ENCODE measurements around the gene NBEAL2. TPM values are rescaled to one million over a fixed set of nuclear protein-coding genes. Genes with fewer than 3 reads are reported as not detected.
A peak's percentile ranks its signal among the peaks of the same experiment; 100 is the strongest.

The NBEAL2 gene
- total and polyA plus RNA-seq, 8 donors: 59.3 to 148 (median 84.3) TPM

GRCh38 chr3:47005212-47006144, 26.0 kb downstream of the NBEAL2 start:
- peak in 3 of 4 donors; percentile 36 to 68 (median 57) for DNase-seq

GRCh38 chr3:47006145-47006651, 26.7 kb downstream of the NBEAL2 start:
- intact Hi-C loops (cut with DNase I): no loop called here
- Histone ChIP-seq H3K36me3 (peaks cover 0 to 94% of the 10 kb centered on the region in 2 donors), H3K27me3 (no peaks in the 10 kb centered on the region), H3K27ac (no peak overlapping the region), H3K4me3 (no peak overlapping the region), H3K9me3 (no peaks in the 10 kb centered on the region), H3K4me1 (peaks cover 4 to 19% of the 10 kb centered on the region in 2 donors)
- ATAC-seq (no peak), DNase-seq (no peak)
- no peak for TF ChIP-seq CTCF (IDR thresholded peaks at IDR 0.05)

More at GRCh38 chr3:47005212-47006144, 26.0 kb downstream of the NBEAL2 start:
- ATAC-seq: no peak
- Histone ChIP-seq H3K27ac (no peak overlapping the region), H3K4me1 (peaks cover 4 to 19% of the 10 kb centered on the region in 2 donors), H3K9me3 (no peaks in the 10 kb centered on the region), H3K4me3 (no peak overlapping the region), H3K27me3 (no peaks in the 10 kb centered on the region), H3K36me3 (peaks cover 0 to 99% of the 10 kb centered on the region in 2 donors)
- TF ChIP-seq CTCF (IDR thresholded peaks at IDR 0.05): no peak
- intact Hi-C loops (cut with DNase I): no loop called here

- no peak for ATAC-seq
- H3K4me1 ChIP-seq: peaks cover 4 to 19% of the 10 kb centered on the region in 2 donors
- intact Hi-C loops (cut with DNase I): no loop called here
- no peak for TF ChIP-seq CTCF (IDR thresholded peaks at IDR 0.05)
- no peak overlapping the region for H3K27ac ChIP-seq
- peaks cover 0 to 86% of the 10 kb centered on the region in 2 donors for H3K36me3 ChIP-seq
- H3K4me3 ChIP-seq: no peak overlapping the region
- no peaks in the 10 kb centered on the region for H3K27me3 ChIP-seq
- DNase-seq: peak in 2 of 4 donors; percentile 31
- no peaks in the 10 kb centered on the region for H3K9me3 ChIP-seq
These were observed 27.5 kb downstream of the NBEAL2 start for GRCh38 chr3:47007001-47007400.

DNA sequence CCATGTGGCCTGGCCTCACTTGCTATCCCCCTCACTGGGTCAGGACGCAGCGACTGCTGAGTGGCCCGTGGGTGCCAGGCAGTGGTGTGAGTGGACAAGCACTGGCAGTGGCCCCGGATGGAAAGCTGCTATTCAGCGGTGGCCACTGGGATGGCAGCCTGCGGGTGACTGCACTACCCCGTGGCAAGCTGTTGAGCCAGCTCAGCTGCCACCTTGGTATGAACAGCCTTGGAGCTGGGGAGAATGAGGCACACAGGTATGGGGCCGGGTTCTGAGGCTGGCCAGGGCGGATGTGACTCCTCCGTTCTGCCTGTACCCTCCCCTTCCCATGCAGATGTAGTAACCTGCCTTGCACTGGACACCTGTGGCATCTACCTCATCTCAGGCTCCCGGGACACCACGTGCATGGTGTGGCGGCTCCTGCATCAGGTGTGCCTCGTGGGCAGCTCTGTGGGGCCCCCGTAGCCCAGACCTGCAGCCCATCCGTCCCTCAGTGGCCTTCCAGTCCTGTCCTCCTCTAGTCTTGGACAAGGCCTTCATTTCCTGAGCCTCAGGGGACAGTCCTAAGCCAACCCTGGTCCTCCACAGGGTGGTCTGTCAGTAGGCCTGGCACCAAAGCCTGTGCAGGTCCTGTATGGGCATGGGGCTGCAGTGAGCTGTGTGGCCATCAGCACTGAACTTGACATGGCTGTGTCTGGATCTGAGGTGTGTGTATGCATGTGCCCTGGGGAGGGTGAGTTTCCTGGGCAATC, 28.2 kb downstream of the NBEAL2 start:
- H3K4me3 ChIP-seq: no peak overlapping the region
- TF ChIP-seq CTCF (IDR thresholded peaks at IDR 0.05): no peak

More for the DNA sequence above, 28.2 kb downstream of the NBEAL2 start:
- Histone ChIP-seq H3K27ac (no peak overlapping the region), H3K4me1 (peaks cover 4 to 19% of the 10 kb centered on the region in 2 donors), H3K36me3 (peaks cover 0 to 84% of the 10 kb centered on the region in 2 donors), H3K9me3 (no peaks in the 10 kb centered on the region), H3K27me3 (no peaks in the 10 kb centered on the region)
- intact Hi-C loops (cut with DNase I): no loop called here
- ATAC-seq (no peak), DNase-seq (peak in 1 of 4 donors; percentile 65)
